Endodermal cell (in vitro differentiated cells): Measurements from ENCODE around the gene FAT1. TPM values are rescaled to one million over a fixed set of nuclear protein-coding genes. Genes with fewer than 3 reads are reported as not detected.

Source experiments
- DNase-seq: peaks from one replicate; pipeline ENCODE4 v3.0.0-alpha.2; 2017
- H3K27ac ChIP-seq: 2 replicates; pipeline ENCODE4 v1.5.1; 2013; ENCODE audit warnings: mild to moderate bottlenecking, low read depth, low read length, moderate library complexity
- H3K27me3 ChIP-seq: 2 replicates; pipeline ENCODE4 v1.6.1; 2013; ENCODE audit warnings: mild to moderate bottlenecking, low read length, moderate library complexity; ENCODE audit not compliant: insufficient read depth, control insufficient read depth, poor library complexity, severe bottlenecking
- H3K36me3 ChIP-seq: 2 replicates; pipeline ENCODE4 v1.7.0; 2013; ENCODE audit warnings: mild to moderate bottlenecking, low read length, moderate library complexity; ENCODE audit not compliant: control insufficient read depth, insufficient read depth
- H3K4me1 ChIP-seq: one replicate; pipeline ENCODE4 v1.7.0; 2013; ENCODE audit warnings: low read length; ENCODE audit not compliant: control insufficient read depth, insufficient read depth
- H3K4me3 ChIP-seq: 2 replicates; pipeline ENCODE4 v1.5.1; 2013; ENCODE audit warnings: mild to moderate bottlenecking, low read length, moderate library complexity
- H3K9ac ChIP-seq: 2 replicates; pipeline ENCODE4 v1.6.1; 2013; ENCODE audit warnings: mild to moderate bottlenecking, low read length, moderate library complexity; ENCODE audit not compliant: poor library complexity, severe bottlenecking; ENCODE audit errors: extremely low read depth
- H3K9me3 ChIP-seq: 2 replicates; pipeline ENCODE4 v1.6.1; 2013; ENCODE audit warnings: mild to moderate bottlenecking, low read length, moderate library complexity; ENCODE audit not compliant: control insufficient read depth
- H3K27ac Mint-ChIP-seq: 2 replicates; pipeline ENCODE4 v1.8.0; 2020; ENCODE audit warnings: mixed read lengths
- H3K27me3 Mint-ChIP-seq: 2 replicates; pipeline ENCODE4 v1.8.0; 2021; ENCODE audit warnings: mild to moderate bottlenecking, mixed read lengths; ENCODE audit not compliant: insufficient read depth
- H3K36me3 Mint-ChIP-seq: 2 replicates; pipeline ENCODE4 v1.8.0; 2020; ENCODE audit warnings: low read depth, mixed read lengths
- H3K4me1 Mint-ChIP-seq: 2 replicates; pipeline ENCODE4 v1.8.0; 2020; ENCODE audit warnings: mixed read lengths
- H3K4me3 Mint-ChIP-seq: 2 replicates; pipeline ENCODE4 v1.8.0; 2020; ENCODE audit warnings: mild to moderate bottlenecking, moderate library complexity, mixed read lengths
- H3K9me3 Mint-ChIP-seq: 2 replicates; pipeline ENCODE4 v1.8.0; 2020; ENCODE audit warnings: mild to moderate bottlenecking, mixed read lengths
- CTCF ChIP-seq: fragments of 200-600 bp; sonication (generic); conservative IDR thresholded peaks from 2 replicates; pipeline ENCODE4 v1.5.0; 2021; ENCODE audit warnings: antibody characterized with exemption, mild to moderate bottlenecking
- WGBS, 2 experiments: methylation state at CpG; one replicate each; pipeline versions ENCODE4 v1.1.5 to v1.1.7; 2013; ENCODE audit warnings: missing lambda C conversion rate in 2 of 2, mixed read lengths in 1 of 2; ENCODE audit not compliant: insufficient coverage in 1 of 2, insufficient read length in 1 of 2; 5-methylcytosine and 5-hydroxymethylcytosine counted together
- total RNA-seq, 2 donors: library from RNA; stranded (reverse); fragmentation: NEBNext Ultra II Directional in 1 of 2; extraction: Animal tissue kit (Norgen Biotek cat#: 25700) in 1 of 2; gene quantifications; 2 replicates in 1 of 2; 3 replicates in 1 of 2; pipeline ENCODE4 v1.2.1, GENCODE V29; 2021

Gene FAT1
- total RNA-seq, 2 donors from 2014 or later: 66.6 to 77.8 TPM

GRCh38 chr4:186627226-186627865 lies 96.3 kb downstream of the FAT1 start:
- H3K4me3 ChIP-seq: no peak overlapping the region
- H3K4me3 Mint-ChIP-seq: no peak overlapping the region
- no peak overlapping the region for H3K27ac ChIP-seq
- H3K36me3 ChIP-seq: peaks cover 16% of the 10 kb centered on the region
- peak; percentile 58 for DNase-seq
- H3K4me1 ChIP-seq: peaks cover 8% of the 10 kb centered on the region
- no peaks in the 10 kb centered on the region for H3K9me3 ChIP-seq
- peaks cover 6% of the 10 kb centered on the region for H3K9me3 Mint-ChIP-seq
- H3K36me3 Mint-ChIP-seq: peaks cover 42% of the 10 kb centered on the region
- H3K9ac ChIP-seq: no peak overlapping the region
- no peak for TF ChIP-seq CTCF
- WGBS, 2 experiments: 89 to 93% methylated on average over 10 of the region's 10 CpGs
- H3K27me3 Mint-ChIP-seq: no peaks in the 10 kb centered on the region
- peaks cover 11% of the 10 kb centered on the region for H3K4me1 Mint-ChIP-seq
- no peaks in the 10 kb centered on the region for H3K27me3 ChIP-seq
- H3K27ac Mint-ChIP-seq: no peak overlapping the region

DNA sequence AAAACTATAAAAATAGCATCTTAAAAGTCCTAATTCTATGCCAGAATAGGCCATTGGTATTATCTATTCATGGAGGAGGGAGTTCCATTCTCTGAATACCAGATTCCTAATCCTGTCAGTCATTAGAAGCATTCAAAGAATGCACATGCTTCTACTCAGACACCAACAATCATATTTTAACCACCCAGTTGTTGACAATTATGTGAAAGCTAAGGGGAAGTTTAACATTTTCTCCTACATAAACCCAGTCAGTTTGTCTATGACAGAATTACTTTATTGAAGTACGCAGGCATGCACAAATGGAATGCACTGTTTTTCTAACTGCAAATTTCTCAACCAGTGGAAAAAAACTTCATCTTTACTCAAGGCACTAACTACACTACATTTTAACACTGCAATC lies 98.7 kb downstream of the FAT1 start:
- H3K4me1 ChIP-seq: peaks cover 8% of the 10 kb centered on the region
- Mint-ChIP-seq H3K9me3 (peaks cover 6% of the 10 kb centered on the region), H3K4me1 (peaks cover 11% of the 10 kb centered on the region), H3K36me3 (peaks cover 30% of the 10 kb centered on the region), H3K27ac (peak overlapping the region; percentile 86), H3K4me3 (no peak overlapping the region), H3K27me3 (no peaks in the 10 kb centered on the region)
- no peak overlapping the region for H3K4me3 ChIP-seq
- H3K27me3 ChIP-seq: no peaks in the 10 kb centered on the region
- no peaks in the 10 kb centered on the region for H3K9me3 ChIP-seq
- 95% methylated on average over 1 of the region's 1 CpG; no CpG with 5 or more reads in 1 of the 2 experiments for WGBS, 2 experiments
- H3K36me3 ChIP-seq: peaks cover 30% of the 10 kb centered on the region
- no peak for DNase-seq
- no peak for TF ChIP-seq CTCF
- no peak overlapping the region for H3K9ac ChIP-seq
- H3K27ac ChIP-seq: no peak overlapping the region

DNA sequence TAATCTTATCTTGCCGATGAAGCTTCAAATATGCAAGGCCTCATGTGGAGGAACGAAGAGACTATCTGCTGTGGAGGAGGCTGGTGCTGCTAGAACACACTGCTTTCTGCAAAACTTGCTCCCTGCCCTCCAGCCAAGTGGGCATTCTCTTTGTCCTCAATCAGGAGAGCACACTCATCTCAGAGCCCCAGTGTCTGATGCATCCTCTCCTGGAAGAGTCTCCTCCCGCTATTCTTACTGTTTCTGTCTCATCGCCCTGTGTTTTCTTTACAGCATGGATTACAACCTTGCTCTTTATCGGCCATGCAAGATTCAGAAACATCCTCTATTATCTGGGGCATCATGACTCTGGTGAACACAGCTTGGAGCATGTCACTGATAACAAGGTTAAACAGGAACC lies 100.1 kb downstream of the FAT1 start:
- no peaks in the 10 kb centered on the region for H3K27me3 ChIP-seq
- H3K9me3 ChIP-seq: no peaks in the 10 kb centered on the region
- H3K9ac ChIP-seq: no peak overlapping the region
- DNase-seq: no peak
- Mint-ChIP-seq H3K27ac (peak overlapping the region; percentile 28), H3K36me3 (peaks cover 39% of the 10 kb centered on the region), H3K9me3 (peaks cover 6% of the 10 kb centered on the region), H3K27me3 (no peaks in the 10 kb centered on the region), H3K4me1 (peaks cover 11% of the 10 kb centered on the region), H3K4me3 (no peak overlapping the region)
- peaks cover 8% of the 10 kb centered on the region for H3K4me1 ChIP-seq
- H3K27ac ChIP-seq: no peak overlapping the region
- peaks cover 38% of the 10 kb centered on the region for H3K36me3 ChIP-seq
- no peak for TF ChIP-seq CTCF
- WGBS, 2 experiments: 96 to 97% methylated on average over 4 to 5 of the region's 5 CpGs
- no peak overlapping the region for H3K4me3 ChIP-seq
